Measurements from ENCODE around the gene PDZD2.

The PDZD2 gene

DNA sequence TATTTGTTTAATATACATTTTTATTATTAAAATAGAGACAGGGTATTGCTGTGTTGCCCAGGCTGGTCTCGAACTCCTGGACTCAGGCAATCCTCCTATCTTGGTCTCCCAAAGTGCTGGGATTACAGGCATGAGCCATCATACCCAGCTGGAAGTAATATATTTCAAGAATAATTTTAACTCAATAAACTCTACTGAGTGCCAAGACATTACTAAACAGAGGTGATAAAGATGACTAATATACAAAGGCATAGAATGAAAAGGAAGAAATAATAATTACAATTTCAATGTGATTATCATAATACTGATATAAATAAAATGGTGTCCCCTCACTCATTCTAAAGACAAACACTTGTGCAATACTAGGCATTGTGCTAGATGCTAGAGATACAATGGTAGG lies 521.3 kb downstream of the PDZD2 start:
- peaks cover 34% of the 10 kb centered on the region for H4K20me1 ChIP-seq (ENCODE audit: insufficient read depth, low read length)
- no peak overlapping the region for H3K4me2 ChIP-seq (ENCODE audit: low read depth, low read length)
- no peak overlapping the region for H2AFZ ChIP-seq (ENCODE audit: low read length)
- DNase-seq, result no peak
- H3K79me2 ChIP-seq (ENCODE audit: low read length), result peaks cover 93% of the 10 kb centered on the region
- H3K9ac ChIP-seq (ENCODE audit: low read length), result no peak overlapping the region
- no peak overlapping the region for H3K27ac ChIP-seq (ENCODE audit: low read length)
- H3F3A ChIP-seq (ENCODE audit: insufficient read depth, low read length), result peaks cover 16% of the 10 kb centered on the region
- no peaks in the 10 kb centered on the region for H3K27me3 ChIP-seq (replicated peaks; ENCODE audit: insufficient read depth, low read length)
- H3K9me2 ChIP-seq (replicated peaks; ENCODE audit: insufficient read depth, low read length), result no peaks in the 10 kb centered on the region
- no peaks in the 10 kb centered on the region; the same call in 1 of the 2 replicates for H3K36me3 ChIP-seq (replicated peaks; ENCODE audit: insufficient read depth, low read length)
- H3K9me3 ChIP-seq (replicated peaks; ENCODE audit: insufficient read depth, low read length), result no peaks in the 10 kb centered on the region
- H3K4me3 ChIP-seq (ENCODE audit: low read length), result no peak overlapping the region
- TF ChIP-seq EZH2 (optimal IDR thresholded peaks at IDR 0.05; ENCODE audit: low read depth, low read length) (no peak), EZH2phosphoT487 (IDR thresholded peaks at IDR 0.05; ENCODE audit: low read length) (no peak)
- TF ChIP-seq, protein P1, sequence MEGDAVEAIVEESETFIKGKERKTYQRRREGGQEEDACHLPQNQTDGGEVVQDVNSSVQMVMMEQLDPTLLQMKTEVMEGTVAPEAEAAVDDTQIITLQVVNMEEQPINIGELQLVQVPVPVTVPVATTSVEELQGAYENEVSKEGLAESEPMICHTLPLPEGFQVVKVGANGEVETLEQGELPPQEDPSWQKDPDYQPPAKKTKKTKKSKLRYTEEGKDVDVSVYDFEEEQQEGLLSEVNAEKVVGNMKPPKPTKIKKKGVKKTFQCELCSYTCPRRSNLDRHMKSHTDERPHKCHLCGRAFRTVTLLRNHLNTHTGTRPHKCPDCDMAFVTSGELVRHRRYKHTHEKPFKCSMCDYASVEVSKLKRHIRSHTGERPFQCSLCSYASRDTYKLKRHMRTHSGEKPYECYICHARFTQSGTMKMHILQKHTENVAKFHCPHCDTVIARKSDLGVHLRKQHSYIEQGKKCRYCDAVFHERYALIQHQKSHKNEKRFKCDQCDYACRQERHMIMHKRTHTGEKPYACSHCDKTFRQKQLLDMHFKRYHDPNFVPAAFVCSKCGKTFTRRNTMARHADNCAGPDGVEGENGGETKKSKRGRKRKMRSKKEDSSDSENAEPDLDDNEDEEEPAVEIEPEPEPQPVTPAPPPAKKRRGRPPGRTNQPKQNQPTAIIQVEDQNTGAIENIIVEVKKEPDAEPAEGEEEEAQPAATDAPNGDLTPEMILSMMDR (IDR thresholded peaks at IDR 0.05; ENCODE audit: low read length), result no peak
- peaks cover 36% of the 10 kb centered on the region for H3K4me1 ChIP-seq (ENCODE audit: low read length)

Measured in MM.1S (cell line).